Peyer's patch (tissue), 4 donors: Measurements from ENCODE around the gene POU2F3.

Source experiments
- POLR2A ChIP-seq, 2 donors: fragments of 450-650 bp; IDR thresholded peaks; one replicate each; pipeline ENCODE4 v1.5.1; 2017; ENCODE audit warnings: antibody characterized with exemption in 2 of 2, mild to moderate bottlenecking in 2 of 2, moderate library complexity in 2 of 2
- TF ChIP-seq, protein P1 (sequence below), 6 experiments: fragments of 450-650 bp in 4 of 6; fragments of 200-600 bp in 2 of 6; sonication (generic) in 1 of 6; IDR thresholded peaks; one replicate each; pipeline ENCODE4 v1.5.1; 2017 to 2019; ENCODE audit warnings: antibody characterized with exemption in 6 of 6, mild to moderate bottlenecking in 3 of 6, moderate library complexity in 1 of 6

DNA sequence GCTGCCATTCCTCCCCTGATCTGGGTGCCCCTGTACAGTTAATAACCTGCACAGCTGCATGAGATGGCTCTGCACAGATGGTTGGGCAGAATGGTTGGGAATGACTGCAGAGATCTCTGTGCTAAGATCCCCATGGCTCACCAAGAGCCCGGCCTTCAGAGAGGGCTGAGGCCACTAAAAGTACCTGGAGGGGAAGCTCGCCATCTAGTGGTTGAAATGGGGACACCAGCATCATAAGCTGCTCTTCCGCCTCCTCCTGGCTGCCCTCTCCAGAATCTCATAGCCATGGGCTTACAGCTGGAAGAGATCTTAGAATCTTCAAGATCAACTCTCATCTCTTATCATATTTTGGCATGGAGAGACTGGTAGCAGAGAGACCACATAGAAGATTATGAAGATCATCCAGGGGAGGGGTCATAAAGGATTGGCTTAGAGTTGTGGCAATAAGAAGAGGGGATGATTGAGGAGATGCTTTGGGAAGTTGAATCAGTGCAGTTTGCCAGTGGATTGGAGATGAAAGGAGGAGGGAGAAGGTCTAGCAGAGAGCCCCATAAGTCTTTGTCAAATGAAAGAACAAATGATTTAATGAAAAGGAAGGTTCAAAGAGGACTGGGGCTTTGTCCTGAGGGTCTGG is 63.2 kb downstream of the POU2F3 start:
- TF ChIP-seq, protein P1, sequence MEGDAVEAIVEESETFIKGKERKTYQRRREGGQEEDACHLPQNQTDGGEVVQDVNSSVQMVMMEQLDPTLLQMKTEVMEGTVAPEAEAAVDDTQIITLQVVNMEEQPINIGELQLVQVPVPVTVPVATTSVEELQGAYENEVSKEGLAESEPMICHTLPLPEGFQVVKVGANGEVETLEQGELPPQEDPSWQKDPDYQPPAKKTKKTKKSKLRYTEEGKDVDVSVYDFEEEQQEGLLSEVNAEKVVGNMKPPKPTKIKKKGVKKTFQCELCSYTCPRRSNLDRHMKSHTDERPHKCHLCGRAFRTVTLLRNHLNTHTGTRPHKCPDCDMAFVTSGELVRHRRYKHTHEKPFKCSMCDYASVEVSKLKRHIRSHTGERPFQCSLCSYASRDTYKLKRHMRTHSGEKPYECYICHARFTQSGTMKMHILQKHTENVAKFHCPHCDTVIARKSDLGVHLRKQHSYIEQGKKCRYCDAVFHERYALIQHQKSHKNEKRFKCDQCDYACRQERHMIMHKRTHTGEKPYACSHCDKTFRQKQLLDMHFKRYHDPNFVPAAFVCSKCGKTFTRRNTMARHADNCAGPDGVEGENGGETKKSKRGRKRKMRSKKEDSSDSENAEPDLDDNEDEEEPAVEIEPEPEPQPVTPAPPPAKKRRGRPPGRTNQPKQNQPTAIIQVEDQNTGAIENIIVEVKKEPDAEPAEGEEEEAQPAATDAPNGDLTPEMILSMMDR (IDR thresholded peaks at IDR 0.05), result peak; percentile 36 to 95 (median 90)
- no peak for TF ChIP-seq POLR2A (IDR thresholded peaks at IDR 0.05)
